Prostate gland (tissue), 2 donors: ENCODE data around the gene SMIM38.

Experiments
- CTCF ChIP-seq, 4 experiments: fragments of 200-600 bp in 2 of 4; fragments of 450-650 bp in 2 of 4; sonication (generic) in 2 of 4; IDR thresholded peaks; 1 replicate in 3 of 4; 2 replicates in 1 of 4; pipeline ENCODE4 v1.5.1; 2016 to 2019; ENCODE audit warnings: antibody characterized with exemption in 4 of 4, mild to moderate bottlenecking in 2 of 4, moderate library complexity in 2 of 4
- POLR2A ChIP-seq: fragments of 450-650 bp; IDR thresholded peaks from one replicate; pipeline ENCODE4 v1.6.1; 2016; ENCODE audit warnings: antibody characterized with exemption, mild to moderate bottlenecking
- POLR2AphosphoS5 ChIP-seq: sonication (generic); formaldehyde crosslinking; IDR thresholded peaks from one replicate; pipeline ENCODE4 v1.6.1; 2017; ENCODE audit warnings: antibody characterized with exemption

- TF ChIP-seq CTCF (IDR thresholded peaks at IDR 0.05): no peak
- TF ChIP-seq POLR2A: no peak
- TF ChIP-seq POLR2AphosphoS5: no peak
Observed at GRCh38 chr11:69200331-69201065, 44.8 kb downstream of the SMIM38 start.
